ENCODE data around the gene LACTBL1.
"Not testable (repeated sequence)": the region's sequence is repeated elsewhere in the genome, so short reads cannot be mapped to it uniquely, and the experiment has no call there.

Gene LACTBL1

GRCh38 chr1:22976461-22977243, 4.0 kb upstream of the LACTBL1 start:
- DNase-seq (ENCODE audit: low read depth, low spot score): peak; percentile 88

- DNase-seq (ENCODE audit: low read depth, low spot score): no peak
Observed at GRCh38 chr1:22976127-22976460, 3.4 kb upstream of the LACTBL1 start.

GRCh38 chr1:22975694-22976093, 3.0 kb upstream of the LACTBL1 start:
- no peak for DNase-seq (ENCODE audit: low read depth, low spot score)

- peak; percentile 48 for DNase-seq (ENCODE audit: low read depth, low spot score)
Observed at GRCh38 chr1:22971611-22972405, 858 bp downstream of the LACTBL1 start.

GRCh38 chr1:22971161-22971560, 1.5 kb downstream of the LACTBL1 start:
- no peak for DNase-seq (ENCODE audit: low read depth, low spot score)

GRCh38 chr1:22970096-22970495, 2.6 kb downstream of the LACTBL1 start:
- no peak for DNase-seq (ENCODE audit: low read depth, low spot score)

- no peak for DNase-seq (ENCODE audit: low read depth, low spot score)
Observed at GRCh38 chr1:22969304-22969709, 3.4 kb downstream of the LACTBL1 start.

- DNase-seq (ENCODE audit: low read depth, low spot score): no peak
Observed at GRCh38 chr1:22967833-22968232, 4.8 kb downstream of the LACTBL1 start.

- no peak for DNase-seq (ENCODE audit: low read depth, low spot score)
Observed at GRCh38 chr1:22966309-22966708, 6.4 kb downstream of the LACTBL1 start.

- no peak for DNase-seq (ENCODE audit: low read depth, low spot score)
Observed at GRCh38 chr1:22963044-22963677, 9.5 kb downstream of the LACTBL1 start.

GRCh38 chr1:22962558-22962957, 10.1 kb downstream of the LACTBL1 start:
- no peak for DNase-seq (ENCODE audit: low read depth, low spot score)

- DNase-seq (ENCODE audit: low read depth, low spot score): no peak
Observed at GRCh38 chr1:22959545-22960360, 12.9 kb downstream of the LACTBL1 start.

- DNase-seq (ENCODE audit: low read depth, low spot score): no peak
Observed at GRCh38 chr1:22958556-22958955, 14.1 kb downstream of the LACTBL1 start.

GRCh38 chr1:22957066-22957465, 15.6 kb downstream of the LACTBL1 start:
- DNase-seq (ENCODE audit: low read depth, low spot score): no peak

GRCh38 chr1:22955146-22955545, 17.5 kb downstream of the LACTBL1 start:
- DNase-seq (ENCODE audit: low read depth, low spot score): no peak

- peak; percentile 47 for DNase-seq (ENCODE audit: low read depth, low spot score)
Observed at GRCh38 chr1:22953740-22954141, 18.9 kb downstream of the LACTBL1 start.

- DNase-seq (ENCODE audit: low read depth, low spot score): no peak
Observed at GRCh38 chr1:22953057-22953739, 19.5 kb downstream of the LACTBL1 start.

- DNase-seq (ENCODE audit: low read depth, low spot score): no peak
Observed at GRCh38 chr1:22952694-22953056, 20.0 kb downstream of the LACTBL1 start.

- no peak for DNase-seq (ENCODE audit: low read depth, low spot score)
Observed at GRCh38 chr1:22951796-22952195, 20.9 kb downstream of the LACTBL1 start.

- DNase-seq (ENCODE audit: low read depth, low spot score): no peak
Observed at GRCh38 chr1:22949822-22950331, 22.8 kb downstream of the LACTBL1 start.

- not testable (repeated sequence) for DNase-seq (ENCODE audit: low read depth, low spot score)
Observed at GRCh38 chr1:22945171-22945570, 27.5 kb downstream of the LACTBL1 start.
